Measurements from ENCODE around the gene FANCE. TPM values are rescaled to one million over a fixed set of nuclear protein-coding genes. Genes with fewer than 3 reads are reported as not detected.

The FANCE gene
- total and polyA plus RNA-seq, 9 donors = 5.3 to 12.2 (median 9.1) TPM

DNA sequence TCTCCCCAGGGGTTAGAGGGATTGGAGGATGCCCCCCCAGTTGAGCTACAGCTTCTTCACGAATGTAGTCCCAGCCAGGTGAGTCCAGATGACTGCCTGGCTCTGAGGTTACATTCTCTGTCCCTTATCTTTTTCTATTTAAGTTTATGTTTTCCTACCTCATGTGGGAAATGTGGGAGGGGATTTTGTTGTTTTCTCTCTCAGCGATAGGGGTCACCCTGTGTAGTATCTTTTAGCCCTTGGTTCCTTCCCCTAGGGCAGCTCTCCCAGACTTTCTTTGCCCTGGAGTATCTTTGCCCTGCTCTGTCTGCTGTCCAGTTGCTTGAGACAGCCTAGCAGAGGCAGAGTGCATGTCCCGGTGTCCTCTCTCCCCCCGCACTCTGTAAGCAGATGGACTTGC is 5.8 kb downstream of the FANCE start:
- TF ChIP-seq POLR2A (IDR thresholded peaks at IDR 0.05) (no peak), EP300 (IDR thresholded peaks at IDR 0.05) (no peak)
- TF ChIP-seq, protein P1, sequence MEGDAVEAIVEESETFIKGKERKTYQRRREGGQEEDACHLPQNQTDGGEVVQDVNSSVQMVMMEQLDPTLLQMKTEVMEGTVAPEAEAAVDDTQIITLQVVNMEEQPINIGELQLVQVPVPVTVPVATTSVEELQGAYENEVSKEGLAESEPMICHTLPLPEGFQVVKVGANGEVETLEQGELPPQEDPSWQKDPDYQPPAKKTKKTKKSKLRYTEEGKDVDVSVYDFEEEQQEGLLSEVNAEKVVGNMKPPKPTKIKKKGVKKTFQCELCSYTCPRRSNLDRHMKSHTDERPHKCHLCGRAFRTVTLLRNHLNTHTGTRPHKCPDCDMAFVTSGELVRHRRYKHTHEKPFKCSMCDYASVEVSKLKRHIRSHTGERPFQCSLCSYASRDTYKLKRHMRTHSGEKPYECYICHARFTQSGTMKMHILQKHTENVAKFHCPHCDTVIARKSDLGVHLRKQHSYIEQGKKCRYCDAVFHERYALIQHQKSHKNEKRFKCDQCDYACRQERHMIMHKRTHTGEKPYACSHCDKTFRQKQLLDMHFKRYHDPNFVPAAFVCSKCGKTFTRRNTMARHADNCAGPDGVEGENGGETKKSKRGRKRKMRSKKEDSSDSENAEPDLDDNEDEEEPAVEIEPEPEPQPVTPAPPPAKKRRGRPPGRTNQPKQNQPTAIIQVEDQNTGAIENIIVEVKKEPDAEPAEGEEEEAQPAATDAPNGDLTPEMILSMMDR (IDR thresholded peaks at IDR 0.05) = no peak
- Histone ChIP-seq H3K4me1 (ENCODE audit: insufficient read depth) (peaks cover 6% of the 10 kb centered on the region), H3K36me3 (no peaks in the 10 kb centered on the region), H3K9me3 (no peaks in the 10 kb centered on the region), H3K27ac (no peak overlapping the region), H3K4me3 (no peak overlapping the region), H3K27me3 (no peaks in the 10 kb centered on the region)
- 53 to 75% (median 58%) methylated on average over 4 of the region's 4 CpGs for WGBS, 3 donors
- intact Hi-C loops (cut with DNase I) = no loop called here
- no peak for DNase-seq

DNA sequence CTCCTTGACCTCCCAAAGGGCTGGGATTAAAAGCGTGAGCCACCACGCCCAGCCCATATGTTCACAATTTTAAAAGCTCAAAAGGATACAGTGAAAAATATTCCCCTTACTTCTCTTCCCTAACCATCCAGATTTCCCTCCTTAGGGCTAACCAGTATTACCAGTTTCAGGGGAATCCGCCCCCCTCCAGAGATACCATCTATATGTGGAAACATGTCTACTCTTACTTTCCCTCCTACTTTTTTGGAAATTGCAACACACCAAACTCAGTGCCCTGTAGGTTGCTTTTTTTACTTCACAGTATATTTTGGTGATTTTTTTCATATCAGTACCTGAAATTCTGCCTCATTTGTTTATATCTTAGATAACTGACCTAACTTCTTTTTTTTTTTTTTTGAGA is 9.1 kb downstream of the FANCE start:
- WGBS, 3 donors = 85 to 98% (median 96%) methylated on average over 3 of the region's 3 CpGs
- TF ChIP-seq, protein P1 (IDR thresholded peaks at IDR 0.05) = no peak
- TF ChIP-seq EP300 (IDR thresholded peaks at IDR 0.05) (no peak), POLR2A (IDR thresholded peaks at IDR 0.05) (no peak)
- intact Hi-C loops (cut with DNase I) = no loop called here
- Histone ChIP-seq H3K9me3 (no peaks in the 10 kb centered on the region), H3K4me3 (no peak overlapping the region), H3K36me3 (no peaks in the 10 kb centered on the region), H3K27ac (no peak overlapping the region), H3K27me3 (no peaks in the 10 kb centered on the region), H3K4me1 (ENCODE audit: insufficient read depth) (no peaks in the 10 kb centered on the region)
- no peak for DNase-seq

DNA sequence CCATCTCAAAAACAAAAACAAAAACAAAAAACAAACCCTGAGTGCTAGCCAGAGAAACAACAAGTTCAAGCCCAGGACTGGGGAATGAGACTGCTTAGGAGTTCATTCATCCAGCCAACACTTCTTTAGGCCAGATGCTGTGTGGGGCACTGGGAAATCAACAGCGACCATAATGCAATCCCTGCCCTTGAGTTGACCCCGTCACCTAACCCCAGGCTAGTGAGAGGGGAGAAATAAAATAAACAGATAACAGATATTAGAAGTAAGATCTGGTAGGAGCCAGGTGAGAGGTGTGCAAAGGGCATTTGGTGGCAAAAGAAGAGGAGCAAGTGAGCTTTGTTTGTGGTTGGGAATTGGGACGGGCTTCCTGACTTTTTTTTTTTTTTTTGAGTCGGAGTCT is 11.2 kb downstream of the FANCE start:
- Histone ChIP-seq H3K27me3 (no peaks in the 10 kb centered on the region), H3K9me3 (no peaks in the 10 kb centered on the region), H3K27ac (no peak overlapping the region), H3K4me1 (ENCODE audit: insufficient read depth) (no peaks in the 10 kb centered on the region), H3K4me3 (no peak overlapping the region), H3K36me3 (no peaks in the 10 kb centered on the region)
- TF ChIP-seq, protein P1 (IDR thresholded peaks at IDR 0.05) = no peak
- TF ChIP-seq POLR2A (IDR thresholded peaks at IDR 0.05) (no peak), EP300 (IDR thresholded peaks at IDR 0.05) (no peak)
- WGBS, 3 donors = 87 to 91% (median 91%) methylated on average over 4 of the region's 4 CpGs
- intact Hi-C loops (cut with DNase I) = no loop called here
- no peak for DNase-seq

DNA sequence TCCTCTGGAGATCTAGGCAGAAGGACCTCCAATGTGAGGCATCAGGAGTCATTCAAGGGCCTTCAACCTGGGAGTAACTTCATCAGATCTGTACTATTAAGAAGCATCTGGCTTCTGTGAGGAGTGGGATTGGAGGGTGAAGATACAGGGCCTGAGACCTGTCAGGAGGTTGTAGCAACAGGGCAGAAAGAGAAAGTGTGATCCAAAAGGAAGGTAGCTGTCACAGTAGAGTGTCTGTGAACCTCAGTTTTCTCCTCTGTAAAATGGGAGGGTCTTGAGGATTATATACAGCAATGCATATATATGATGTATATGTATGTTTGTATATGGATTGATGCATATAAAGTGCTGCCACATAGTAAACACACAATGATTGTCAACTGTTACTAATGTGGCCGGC is 13.5 kb downstream of the FANCE start:
- Histone ChIP-seq H3K27ac (no peak overlapping the region), H3K9me3 (no peaks in the 10 kb centered on the region), H3K27me3 (no peaks in the 10 kb centered on the region), H3K4me3 (no peak overlapping the region), H3K4me1 (ENCODE audit: insufficient read depth) (peaks cover 5% of the 10 kb centered on the region), H3K36me3 (no peaks in the 10 kb centered on the region)
- intact Hi-C loops (cut with DNase I) = loop anchor here in 1 of 4 donors (5.0 kb wide), 1 partner anchor 123 kb away; the partner anchor contains the start of gene PPARD
- DNase-seq = no peak
- WGBS, 3 donors = 88 to 95% (median 89%) methylated on average over 1 of the region's 1 CpG
- TF ChIP-seq, protein P1 (IDR thresholded peaks at IDR 0.05) = no peak
- TF ChIP-seq POLR2A (IDR thresholded peaks at IDR 0.05) (no peak), EP300 (IDR thresholded peaks at IDR 0.05) (no peak)
